GM21619 (cell line): ENCODE measurements around the gene NHLRC4.

ENCODE experiments used
- ATAC-seq: cut with Tn5 transposase; IDR thresholded peaks from one replicate; pipeline ENCODE4 v1.9.1; 2021; ENCODE audit not compliant: unreplicated experiment

Gene NHLRC4

GRCh38 chr16:552171-552570 lies 14.6 kb upstream of the NHLRC4 start:
- no peak for ATAC-seq

DNA sequence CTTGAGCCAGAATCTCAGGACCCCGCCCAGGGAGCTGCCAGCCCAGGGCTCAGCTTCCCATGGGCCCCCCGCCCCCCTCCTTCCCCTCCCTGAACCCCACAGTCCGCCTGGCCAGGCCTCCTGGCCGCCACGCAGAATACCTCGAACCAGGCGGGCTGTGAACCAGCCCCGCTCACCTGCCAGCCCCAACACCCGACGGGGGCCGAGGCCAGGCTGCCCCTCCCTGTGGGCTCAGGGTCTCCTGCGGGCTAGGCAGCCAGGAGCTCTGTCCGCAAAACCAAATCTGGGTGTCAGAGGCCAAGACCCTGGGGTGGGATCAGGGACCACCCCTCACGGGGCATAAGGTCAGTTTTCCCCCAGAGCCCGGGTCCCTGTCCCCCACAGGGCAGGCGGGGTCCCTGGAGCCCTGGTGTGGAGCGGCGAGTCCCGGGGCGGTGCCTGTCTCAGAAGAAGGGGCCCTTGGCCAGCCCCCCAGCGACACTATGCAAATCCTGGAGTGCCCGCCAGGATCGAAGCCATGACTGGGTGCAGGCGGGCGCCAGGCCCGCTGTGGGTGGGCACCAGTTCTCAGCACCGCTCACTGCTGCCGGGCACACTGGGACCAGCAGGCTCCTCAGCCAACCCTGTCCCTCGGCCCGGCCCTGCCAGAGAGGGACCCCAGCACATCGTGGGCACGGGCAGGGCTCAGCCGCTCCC lies 13.1 kb upstream of the NHLRC4 start:
- no peak for ATAC-seq

DNA sequence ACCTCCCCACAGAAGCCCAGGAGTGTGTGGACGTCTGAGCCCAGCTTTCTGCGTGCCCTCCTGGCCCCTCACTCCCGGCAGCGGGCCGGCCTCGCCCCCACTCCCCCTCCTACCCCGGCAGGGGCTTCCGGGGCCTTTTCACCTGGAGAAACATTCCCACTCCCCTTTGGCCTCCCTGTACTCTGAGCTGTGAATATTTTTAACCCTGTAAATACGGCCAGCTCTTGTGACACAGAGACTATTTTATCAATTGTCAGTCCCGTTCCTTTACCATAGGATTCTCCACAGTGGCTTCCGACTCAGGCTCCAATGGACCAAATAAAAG lies 12.5 kb upstream of the NHLRC4 start:
- no peak for ATAC-seq

GRCh38 chr16:554640-555365 lies 12.0 kb upstream of the NHLRC4 start:
- ATAC-seq = no peak

GRCh38 chr16:555528-556473 lies 11.0 kb upstream of the NHLRC4 start:
- ATAC-seq = no peak

GRCh38 chr16:556474-557173 lies 10.2 kb upstream of the NHLRC4 start:
- ATAC-seq = no peak

- ATAC-seq = no peak
Observed at GRCh38 chr16:557463-558297, 9.1 kb upstream of the NHLRC4 start.

DNA sequence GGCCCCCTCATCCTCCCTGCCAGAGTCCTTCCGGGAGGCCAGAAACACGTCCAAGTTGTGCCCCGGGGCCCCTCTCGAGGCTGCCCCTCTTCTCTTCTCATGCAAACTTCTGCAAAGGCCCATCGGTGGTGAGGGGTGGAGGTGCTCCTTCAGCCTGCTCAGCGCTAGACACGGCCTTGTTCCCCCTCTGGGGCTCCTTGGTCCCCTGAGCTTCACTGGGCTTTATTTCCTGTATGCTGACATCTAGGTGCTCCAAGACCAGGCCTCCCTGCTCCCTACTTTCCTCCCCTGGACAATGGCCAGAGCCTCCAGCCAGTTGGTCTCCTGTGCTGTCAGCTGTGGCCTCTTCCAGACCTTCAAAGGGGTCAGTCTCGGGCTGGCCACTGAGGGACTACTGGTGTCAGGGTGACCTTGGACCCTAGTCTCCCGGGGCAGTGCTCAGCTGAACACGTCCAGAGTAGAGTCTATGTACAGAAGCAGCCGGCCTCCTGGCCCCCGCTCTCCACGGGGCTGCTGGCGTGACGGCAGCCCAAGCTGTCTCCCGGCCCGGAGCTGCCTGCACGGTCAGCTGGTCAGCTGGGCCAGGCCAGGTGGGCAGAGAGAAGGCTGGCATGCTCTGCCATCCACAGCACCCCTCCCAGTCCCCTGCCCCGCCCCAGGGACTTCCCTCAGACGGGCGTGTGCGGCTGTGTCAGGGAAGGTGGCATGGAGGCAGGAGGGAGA lies 8.3 kb upstream of the NHLRC4 start:
- no peak for ATAC-seq

- no peak for ATAC-seq
Observed at GRCh38 chr16:559021-559380, 7.8 kb upstream of the NHLRC4 start.

GRCh38 chr16:559411-560203 lies 7.2 kb upstream of the NHLRC4 start:
- ATAC-seq = no peak

DNA sequence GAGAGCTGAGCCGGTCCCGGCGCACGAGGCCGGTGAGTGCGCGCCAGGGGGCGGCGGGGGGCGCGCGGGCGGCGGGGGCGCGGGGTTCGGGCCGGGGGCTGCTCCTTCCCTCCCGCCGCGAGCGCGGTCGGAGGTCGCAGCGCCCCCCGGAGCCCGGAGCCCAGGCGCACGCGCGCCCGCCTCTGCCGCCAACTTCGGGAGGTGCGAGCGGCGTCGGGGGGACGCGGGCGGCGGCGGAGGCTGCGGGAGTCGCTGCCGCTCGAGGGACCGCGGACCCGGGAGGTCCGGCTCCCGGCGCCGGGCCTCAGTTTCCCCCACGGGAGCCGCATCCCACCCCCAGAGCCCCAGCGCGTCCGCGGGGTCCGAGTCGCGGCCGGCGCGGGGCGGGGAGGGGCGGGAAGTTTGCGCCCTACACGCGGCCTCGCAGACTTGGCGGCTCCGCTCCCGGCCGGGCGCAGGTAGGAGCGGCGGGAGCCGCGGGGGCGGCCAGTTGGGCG lies 6.6 kb upstream of the NHLRC4 start, which contains the start of gene PRR35:
PRR35 (plus strand) TSS at position 191 of the 497 bp plus-strand sequence. CDS start 2,901 bp downstream, outside the sequence.
- ATAC-seq = no peak

GRCh38 chr16:560701-561412 lies 5.9 kb upstream of the NHLRC4 start:
- no peak for ATAC-seq

- no peak for ATAC-seq
Observed at GRCh38 chr16:561413-561794, 5.4 kb upstream of the NHLRC4 start.

GRCh38 chr16:561957-562938 lies 4.6 kb upstream of the NHLRC4 start:
- no peak for ATAC-seq

DNA sequence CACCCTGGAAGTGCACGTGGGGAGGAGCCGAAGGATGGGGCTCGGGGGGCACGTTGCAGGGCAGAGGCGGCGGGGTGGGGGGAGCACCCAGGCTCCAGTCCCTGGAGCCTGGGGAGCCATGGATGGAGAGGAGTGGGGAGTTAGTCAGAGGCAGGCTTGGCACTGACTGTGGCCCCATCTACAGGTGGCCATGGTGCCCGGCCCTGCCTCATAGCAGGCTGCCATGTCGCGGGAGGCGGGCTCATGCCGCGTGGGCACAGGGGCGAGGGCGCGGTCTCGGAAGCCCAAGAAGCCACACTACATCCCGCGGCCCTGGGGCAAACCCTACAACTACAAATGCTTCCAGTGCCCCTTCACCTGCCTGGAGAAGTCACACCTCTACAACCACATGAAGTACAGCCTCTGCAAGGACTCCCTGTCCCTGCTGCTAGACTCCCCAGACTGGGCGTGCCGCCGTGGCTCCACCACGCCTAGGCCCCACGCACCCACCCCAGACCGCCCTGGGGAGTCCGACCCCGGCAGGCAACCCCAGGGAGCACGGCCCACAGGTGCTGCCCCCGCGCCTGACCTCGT lies 3.6 kb upstream of the NHLRC4 start:
- no peak for ATAC-seq

DNA sequence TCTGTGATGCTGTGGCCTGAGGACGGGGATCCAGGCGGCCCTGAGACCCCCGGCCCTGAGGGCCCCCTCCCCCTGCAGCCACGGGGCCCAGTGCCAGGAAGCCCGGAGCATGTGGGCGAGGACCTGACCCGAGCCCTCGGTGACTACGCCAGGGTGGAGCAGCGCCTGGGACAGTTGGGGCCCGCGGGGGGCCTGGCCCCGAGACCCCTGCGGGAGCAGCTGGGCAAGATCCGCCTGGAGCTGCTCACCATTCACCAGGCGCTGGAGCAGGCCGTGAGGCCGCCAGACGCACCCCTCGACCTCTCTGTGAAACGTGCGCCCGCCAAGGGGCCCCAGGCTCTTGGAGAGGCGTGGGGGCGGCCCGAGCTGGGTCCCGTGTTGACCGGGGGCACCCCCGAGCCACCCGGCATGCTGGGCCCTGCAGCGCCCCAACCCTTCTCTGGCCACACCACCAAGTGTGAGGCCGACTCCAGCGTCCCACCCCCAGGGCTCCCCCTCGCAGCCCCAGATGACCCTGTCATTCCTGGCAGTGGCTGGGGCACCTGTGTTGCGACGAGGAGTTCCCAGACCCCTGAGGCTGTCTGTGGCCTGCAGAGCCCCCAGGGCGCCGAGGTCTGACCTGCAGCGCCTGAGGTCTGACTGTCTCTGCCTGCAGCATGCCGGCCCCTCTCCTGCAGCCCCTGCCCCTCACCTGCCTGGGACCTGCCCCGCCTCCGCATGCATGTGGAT lies 2.0 kb upstream of the NHLRC4 start:
- ATAC-seq = no peak
